HepG2 (cell line): ENCODE measurements around the gene IL11RA.

ENCODE experiments used
- CCAR2 ChIP-seq: fragments of 200-400 bp; formaldehyde crosslinking; optimal IDR thresholded peaks from 2 replicates; pipeline ENCODE3; 2018; ENCODE audit warnings: low read depth, mild to moderate bottlenecking, low read length, moderate library complexity
- FOXP1 ChIP-seq, 2 experiments: fragments of 450-650 bp in 1 of 2; IDR thresholded peaks; 2 replicates each; pipeline ENCODE4 v1.6.1; 2017 to 2018; ENCODE audit warnings: antibody characterized with exemption in 1 of 2
- HDAC6 ChIP-seq: fragments of 200-600 bp; sonication (generic); IDR thresholded peaks from 2 replicates; pipeline ENCODE4 v1.7.0; 2017; ENCODE audit warnings: mild to moderate bottlenecking, antibody characterized with exemption, low read length, low read depth
- HNRNPLL ChIP-seq: fragments of 200-400 bp; formaldehyde crosslinking; IDR thresholded peaks from 2 replicates; pipeline ENCODE4 v1.6.1; 2017; ENCODE audit warnings: mild to moderate bottlenecking, low read depth, low read length; ENCODE audit not compliant: poor library complexity, severe bottlenecking
- REST ChIP-seq, 2 experiments: IDR thresholded peaks; 2 replicates each; pipeline ENCODE4 v1.6.1; 2011 to 2012; ENCODE audit warnings: low read length in 2 of 2, borderline replicate concordance in 1 of 2, low read depth in 1 of 2, mild to moderate bottlenecking in 1 of 2, moderate library complexity in 1 of 2
- ZBTB1 ChIP-seq: sonication (generic); formaldehyde crosslinking; IDR thresholded peaks from 2 replicates; pipeline ENCODE4 v1.4.0; 2020; ENCODE audit warnings: missing genetic modification reagents, borderline replicate concordance
- ZBTB34 ChIP-seq: sonication (generic); formaldehyde crosslinking; IDR thresholded peaks from 2 replicates; pipeline ENCODE4 v1.8.0; 2022; ENCODE audit warnings: mild to moderate bottlenecking, missing genetic modification reagents
- ZNF121 ChIP-seq: sonication (generic); formaldehyde crosslinking; IDR thresholded peaks from 2 replicates; pipeline ENCODE4 v1.5.0; 2020; ENCODE audit warnings: mild to moderate bottlenecking, missing genetic modification reagents
- ZNF280D ChIP-seq: sonication (generic); formaldehyde crosslinking; IDR thresholded peaks from 2 replicates; pipeline ENCODE4 v1.5.1; 2020; ENCODE audit warnings: mild to moderate bottlenecking, missing genetic modification reagents
- ZNF850 ChIP-seq: sonication (generic); formaldehyde crosslinking; conservative IDR thresholded peaks from 2 replicates; pipeline ENCODE4 v1.9.0; 2021; ENCODE audit warnings: mild to moderate bottlenecking, missing genetic modification reagents
- ZSCAN20 ChIP-seq: sonication (generic); formaldehyde crosslinking; IDR thresholded peaks from 2 replicates; pipeline ENCODE4 v1.4.0; 2020; ENCODE audit warnings: missing genetic modification reagents, mild to moderate bottlenecking, borderline replicate concordance

- TF ChIP-seq CCAR2 (no peak), REST (IDR thresholded peaks at IDR 0.05; ENCODE audit: borderline replicate concordance in 1 of 2, low read depth in 1 of 2, low read length in 2 of 2) (0 out of 4 replicates have a peak, but pooled peaks of 1 of the 2 experiments have one; percentile 0), ZNF850 (CRISPR knock-in tag) (no peak), HNRNPLL (no peak), HDAC6 (no peak), ZNF121 (CRISPR knock-in tag) (no peak), ZBTB34 (CRISPR knock-in tag) (no peak), ZSCAN20 (CRISPR knock-in tag) (no peak), ZBTB1 (CRISPR knock-in tag) (no peak), FOXP1 (IDR thresholded peaks at IDR 0.05) (no peak), FOXP1 (CRISPR knock-in tag; IDR thresholded peaks at IDR 0.05) (no peak), ZNF280D (CRISPR knock-in tag) (no peak)
Measured at GRCh38 chr9:34611251-34611810, 40.7 kb upstream of the IL11RA start.
